MM.1S (cell line): ENCODE measurements around the gene LAG3.

Experiments used
- DNase-seq: peaks from one replicate; pipeline ENCODE4 v3.0.0-alpha.2; 2015
- H2AFZ ChIP-seq: fragments of 300-600 bp; sonication (generic); 2 replicates; pipeline ENCODE4 v1.6.0; 2016; ENCODE audit warnings: antibody characterized with exemption, low read length
- H3F3A ChIP-seq: fragments of 300-600 bp; sonication (generic); 2 replicates; pipeline ENCODE4 v1.6.1; 2016; ENCODE audit warnings: mild to moderate bottlenecking, antibody characterized with exemption, low read length, moderate library complexity, mixed read lengths; ENCODE audit not compliant: insufficient read depth
- H3K27ac ChIP-seq: fragments of 300-600 bp; sonication (generic); 2 replicates; pipeline ENCODE4 v1.5.1; 2016; ENCODE audit warnings: mild to moderate bottlenecking, low read length
- H3K27me3 ChIP-seq: fragments of 300-600 bp; sonication (generic); replicated peaks from 2 replicates; pipeline ENCODE4 v1.6.0; 2016; ENCODE audit warnings: low read length; ENCODE audit not compliant: insufficient read depth
- H3K36me3 ChIP-seq: fragments of 300-600 bp; sonication (generic); replicated peaks from 2 replicates; pipeline ENCODE4 v1.6.1; 2016; ENCODE audit warnings: mild to moderate bottlenecking, low read length, mixed read lengths; ENCODE audit not compliant: insufficient read depth
- H3K4me1 ChIP-seq: fragments of 300-600 bp; sonication (generic); 2 replicates; pipeline ENCODE4 v1.6.1; 2016; ENCODE audit warnings: low read length, mixed read lengths
- H3K4me2 ChIP-seq: fragments of 300-600 bp; sonication (generic); 2 replicates; pipeline ENCODE4 v1.6.0; 2016; ENCODE audit warnings: low read depth, low read length
- H3K4me3 ChIP-seq: fragments of 300-600 bp; sonication (generic); 2 replicates; pipeline ENCODE4 v1.5.1; 2016; ENCODE audit warnings: low read length, mixed read lengths
- H3K79me2 ChIP-seq: fragments of 300-600 bp; sonication (generic); 2 replicates; pipeline ENCODE4 v1.6.1; 2016; ENCODE audit warnings: mixed run types, low read length, mixed read lengths
- H3K9ac ChIP-seq: fragments of 300-600 bp; sonication (generic); 2 replicates; pipeline ENCODE4 v1.6.1; 2016; ENCODE audit warnings: low read length, mixed read lengths
- H3K9me2 ChIP-seq: fragments of 300-600 bp; sonication (generic); replicated peaks from 2 replicates; pipeline ENCODE4 v1.6.1; 2016; ENCODE audit warnings: mild to moderate bottlenecking, low read length, mixed read lengths; ENCODE audit not compliant: insufficient read depth
- H3K9me3 ChIP-seq: fragments of 300-600 bp; sonication (generic); replicated peaks from 2 replicates; pipeline ENCODE4 v1.6.1; 2016; ENCODE audit warnings: mild to moderate bottlenecking, low read length, mixed read lengths; ENCODE audit not compliant: insufficient read depth
- H4K20me1 ChIP-seq: fragments of 300-600 bp; sonication (generic); 2 replicates; pipeline ENCODE4 v1.6.1; 2016; ENCODE audit warnings: mild to moderate bottlenecking, low read length, moderate library complexity, mixed read lengths; ENCODE audit not compliant: insufficient read depth
- EZH2 ChIP-seq: fragments of 300-600 bp; sonication (generic); optimal IDR thresholded peaks from 2 replicates; pipeline ENCODE3; 2017; ENCODE audit warnings: low read depth, mild to moderate bottlenecking, antibody characterized with exemption, low read length, mixed read lengths
- EZH2phosphoT487 ChIP-seq: fragments of 300-600 bp; sonication (generic); IDR thresholded peaks from 2 replicates; pipeline ENCODE4 v1.6.1; 2018; ENCODE audit warnings: antibody characterized with exemption, low read length
- TF ChIP-seq, protein P1 (sequence below): fragments of 300-600 bp; sonication (generic); IDR thresholded peaks from 2 replicates; pipeline ENCODE4 v1.5.1; 2016; ENCODE audit warnings: antibody characterized with exemption, low read length, mixed read lengths

The LAG3 gene

DNA sequence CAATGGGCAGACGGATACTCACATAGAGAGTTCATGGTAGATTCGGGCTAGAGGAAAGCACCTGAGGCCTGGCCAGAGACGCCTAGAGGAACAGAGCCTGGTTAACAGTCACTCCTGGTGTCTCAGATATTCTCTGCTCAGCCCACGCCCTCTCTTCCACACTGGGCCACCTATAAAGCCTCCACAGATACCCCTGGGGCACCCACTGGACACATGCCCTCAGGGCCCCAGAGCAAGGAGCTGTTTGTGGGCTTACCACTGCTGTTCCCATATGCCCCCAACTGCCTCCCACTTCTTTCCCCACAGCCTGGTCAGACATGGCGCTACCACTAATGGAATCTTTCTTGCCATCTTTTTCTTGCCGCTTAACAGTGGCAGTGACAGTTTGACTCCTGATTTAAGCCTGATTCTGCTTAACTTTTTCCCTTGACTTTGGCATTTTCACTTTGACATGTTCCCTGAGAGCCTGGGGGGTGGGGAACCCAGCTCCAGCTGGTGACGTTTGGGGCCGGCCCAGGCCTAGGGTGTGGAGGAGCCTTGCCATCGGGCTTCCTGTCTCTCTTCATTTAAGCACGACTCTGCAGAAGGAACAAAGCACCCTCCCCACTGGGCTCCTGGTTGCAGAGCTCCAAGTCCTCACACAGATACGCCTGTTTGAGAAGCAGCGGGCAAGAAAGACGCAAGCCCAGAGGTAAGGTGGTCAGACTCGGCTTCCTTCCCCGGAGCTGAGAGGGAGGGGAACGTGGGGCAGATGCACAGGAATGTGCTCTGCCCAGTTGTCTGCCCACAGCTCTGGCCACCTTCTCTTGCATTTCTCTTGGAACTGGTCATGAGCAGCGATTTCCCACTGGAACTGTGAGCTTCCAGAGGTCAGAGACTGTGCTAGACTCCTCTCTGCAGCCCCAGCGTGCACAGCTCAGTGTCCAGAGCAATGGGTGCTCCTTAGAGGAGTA is 16.9 kb downstream of the LAG3 start, which contains the start of gene CD4:
CD4 (plus strand) TSS at position 557 of the 953 bp plus-strand sequence. CDS start 10,611 bp downstream, outside the sequence.
- no peaks in the 10 kb centered on the region for H3K27me3 ChIP-seq
- no peaks in the 10 kb centered on the region for H3K9me3 ChIP-seq
- no peak within 1 kb of the TSS for H2AFZ ChIP-seq
- H3K4me2 ChIP-seq: no peak within 1 kb of the TSS
- no peaks in the 10 kb centered on the region for H3K36me3 ChIP-seq
- no peaks in the 10 kb centered on the region for H3K79me2 ChIP-seq
- H3K9me2 ChIP-seq: no peaks in the 10 kb centered on the region
- H3K9ac ChIP-seq: no peak within 1 kb of the TSS
- DNase-seq: no peak
- peaks cover 7% of the 10 kb centered on the region for H3K4me1 ChIP-seq
- TF ChIP-seq, protein P1, sequence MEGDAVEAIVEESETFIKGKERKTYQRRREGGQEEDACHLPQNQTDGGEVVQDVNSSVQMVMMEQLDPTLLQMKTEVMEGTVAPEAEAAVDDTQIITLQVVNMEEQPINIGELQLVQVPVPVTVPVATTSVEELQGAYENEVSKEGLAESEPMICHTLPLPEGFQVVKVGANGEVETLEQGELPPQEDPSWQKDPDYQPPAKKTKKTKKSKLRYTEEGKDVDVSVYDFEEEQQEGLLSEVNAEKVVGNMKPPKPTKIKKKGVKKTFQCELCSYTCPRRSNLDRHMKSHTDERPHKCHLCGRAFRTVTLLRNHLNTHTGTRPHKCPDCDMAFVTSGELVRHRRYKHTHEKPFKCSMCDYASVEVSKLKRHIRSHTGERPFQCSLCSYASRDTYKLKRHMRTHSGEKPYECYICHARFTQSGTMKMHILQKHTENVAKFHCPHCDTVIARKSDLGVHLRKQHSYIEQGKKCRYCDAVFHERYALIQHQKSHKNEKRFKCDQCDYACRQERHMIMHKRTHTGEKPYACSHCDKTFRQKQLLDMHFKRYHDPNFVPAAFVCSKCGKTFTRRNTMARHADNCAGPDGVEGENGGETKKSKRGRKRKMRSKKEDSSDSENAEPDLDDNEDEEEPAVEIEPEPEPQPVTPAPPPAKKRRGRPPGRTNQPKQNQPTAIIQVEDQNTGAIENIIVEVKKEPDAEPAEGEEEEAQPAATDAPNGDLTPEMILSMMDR: no peak
- TF ChIP-seq EZH2 (no peak), EZH2phosphoT487 (no peak)
- no peaks in the 10 kb centered on the region; the same call in 1 of the 2 replicates for H3F3A ChIP-seq
- no peak within 1 kb of the TSS for H3K27ac ChIP-seq
- no peak within 1 kb of the TSS for H3K4me3 ChIP-seq
- no peaks in the 10 kb centered on the region for H4K20me1 ChIP-seq

DNA sequence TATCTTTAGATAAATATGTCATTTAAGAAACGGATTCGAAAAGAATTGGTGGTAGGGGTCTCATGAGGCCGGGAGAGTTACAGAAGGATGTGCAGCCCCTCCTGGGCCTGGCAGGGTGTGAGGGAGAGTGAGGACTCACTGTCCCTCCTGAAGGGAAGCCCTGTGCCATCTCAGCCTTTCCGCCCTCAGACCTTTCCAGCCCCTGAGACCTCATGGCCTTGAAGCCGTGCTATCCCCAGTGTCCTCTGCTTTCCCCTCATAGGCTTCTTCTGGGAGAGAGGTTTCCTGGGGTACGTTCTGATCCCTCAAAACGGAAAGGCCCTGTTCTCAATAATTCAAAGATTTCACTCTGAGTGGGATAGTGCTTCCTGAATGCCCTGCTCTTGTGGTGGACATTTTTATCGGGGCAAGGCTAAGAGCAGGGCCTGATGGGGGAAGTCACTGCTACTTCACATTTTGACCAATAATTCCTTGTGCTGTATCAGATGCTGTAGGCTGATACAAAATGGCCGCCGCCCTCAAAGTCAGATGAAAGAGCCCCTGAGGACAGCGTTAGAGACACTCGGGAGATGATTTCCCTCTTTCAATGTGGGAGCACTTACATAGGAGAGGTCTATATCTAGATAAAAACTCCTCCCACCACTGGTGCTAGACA is 18.3 kb downstream of the LAG3 start:
- no peaks in the 10 kb centered on the region for H3K27me3 ChIP-seq
- no peaks in the 10 kb centered on the region for H3K79me2 ChIP-seq
- no peak overlapping the region for H3K27ac ChIP-seq
- H4K20me1 ChIP-seq: no peaks in the 10 kb centered on the region
- no peaks in the 10 kb centered on the region for H3K36me3 ChIP-seq
- no peaks in the 10 kb centered on the region for H3K9me2 ChIP-seq
- no peak overlapping the region for H3K9ac ChIP-seq
- no peak overlapping the region for H3K4me3 ChIP-seq
- H3K4me2 ChIP-seq: no peak overlapping the region
- no peaks in the 10 kb centered on the region for H3F3A ChIP-seq
- DNase-seq: no peak
- TF ChIP-seq, protein P1: no peak
- no peak for TF ChIP-seq EZH2
- no peak for TF ChIP-seq EZH2phosphoT487
- no peak overlapping the region for H2AFZ ChIP-seq
- no peaks in the 10 kb centered on the region for H3K4me1 ChIP-seq
- no peaks in the 10 kb centered on the region for H3K9me3 ChIP-seq

DNA sequence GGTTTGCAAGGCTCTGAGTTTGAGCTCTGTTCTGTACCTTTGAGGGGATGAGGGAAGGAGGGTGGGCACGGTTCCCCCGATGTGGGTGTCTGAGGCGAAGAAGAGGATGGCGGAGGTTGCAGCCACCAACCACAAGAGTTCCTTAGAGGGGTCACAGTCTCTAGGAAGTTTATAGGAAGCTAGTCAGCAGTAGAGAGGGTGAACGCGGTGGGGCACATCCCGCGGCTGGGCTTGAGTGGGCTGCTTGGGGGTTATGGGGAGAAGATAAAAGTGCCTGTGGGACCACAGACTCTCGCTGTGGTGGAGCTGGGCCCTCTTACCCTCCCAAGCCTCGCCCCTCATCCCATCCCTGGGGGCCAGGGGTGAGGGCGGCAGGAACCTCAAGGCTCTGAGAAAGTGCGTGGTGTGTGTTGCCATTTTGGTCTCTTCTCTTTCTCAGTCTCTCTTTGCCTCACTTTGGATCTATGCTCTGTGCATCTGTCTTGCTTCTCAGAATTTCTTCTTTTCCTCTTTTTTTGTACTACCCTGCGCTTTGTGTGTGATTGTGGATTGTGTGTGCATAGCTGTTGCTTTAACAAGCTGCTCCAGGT is 19.7 kb downstream of the LAG3 start:
- Histone ChIP-seq H4K20me1 (no peaks in the 10 kb centered on the region), H3K9ac (no peak overlapping the region), H3K79me2 (no peaks in the 10 kb centered on the region), H3K9me2 (no peaks in the 10 kb centered on the region), H3K9me3 (no peaks in the 10 kb centered on the region), H3K4me2 (no peak overlapping the region), H3K27me3 (no peaks in the 10 kb centered on the region), H3K27ac (no peak overlapping the region), H3K4me3 (no peak overlapping the region), H3K4me1 (no peaks in the 10 kb centered on the region), H3F3A (no peaks in the 10 kb centered on the region), H2AFZ (no peak overlapping the region), H3K36me3 (no peaks in the 10 kb centered on the region)
- no peak for DNase-seq
- TF ChIP-seq EZH2 (no peak), EZH2phosphoT487 (no peak)
- TF ChIP-seq, protein P1: no peak
